Trophoblast cell (in vitro differentiated cells and primary cell): Measurements from ENCODE around the gene SDHA.

Experiments used
- DNase-seq, 2 donors: peaks; one replicate each; pipeline ENCODE4 v3.0.0-alpha.2; 2016
- H2AFZ ChIP-seq: 2 replicates; pipeline ENCODE4 v1.6.1; 2013; ENCODE audit warnings: low read length, moderate library complexity, mild to moderate bottlenecking; ENCODE audit not compliant: insufficient read depth, poor library complexity
- H2AK5ac ChIP-seq: 2 replicates; pipeline ENCODE4 v1.6.1; 2013; ENCODE audit warnings: mild to moderate bottlenecking, low read length
- H2BK120ac ChIP-seq: 2 replicates; pipeline ENCODE4 v1.6.1; 2013; ENCODE audit warnings: low read length, mild to moderate bottlenecking, moderate library complexity; ENCODE audit not compliant: insufficient read depth, poor library complexity
- H2BK12ac ChIP-seq: 2 replicates; pipeline ENCODE4 v1.6.1; 2013; ENCODE audit warnings: mild to moderate bottlenecking, low read length, moderate library complexity
- H2BK5ac ChIP-seq: 2 replicates; pipeline ENCODE4 v1.6.1; 2013; ENCODE audit warnings: low read length, low read depth, moderate library complexity, mild to moderate bottlenecking; ENCODE audit not compliant: poor library complexity
- H3K14ac ChIP-seq: 2 replicates; pipeline ENCODE4 v1.6.1; 2013; ENCODE audit warnings: mild to moderate bottlenecking, low read length
- H3K18ac ChIP-seq: 2 replicates; pipeline ENCODE4 v1.6.1; 2013; ENCODE audit warnings: mild to moderate bottlenecking, low read length
- H3K23ac ChIP-seq: 2 replicates; pipeline ENCODE4 v1.6.1; 2013; ENCODE audit warnings: low read length
- H3K27ac ChIP-seq: 2 replicates; pipeline ENCODE4 v1.5.1; 2013; ENCODE audit warnings: low read depth, mild to moderate bottlenecking, inconsistent platforms, low read length, moderate library complexity
- H3K27me3 ChIP-seq: 2 replicates; pipeline ENCODE4 v1.6.1; 2013; ENCODE audit warnings: inconsistent platforms, mild to moderate bottlenecking, low read length, moderate library complexity; ENCODE audit not compliant: insufficient read depth
- H3K36me3 ChIP-seq, 2 experiments: 1 replicate in 1 of 2; 2 replicates in 1 of 2; pipeline ENCODE4 v1.6.1; 2013; ENCODE audit warnings: low read length in 2 of 2, mild to moderate bottlenecking in 2 of 2, moderate library complexity in 1 of 2; ENCODE audit not compliant: insufficient read depth in 2 of 2, control insufficient read depth in 1 of 2
- H3K4ac ChIP-seq: 2 replicates; pipeline ENCODE4 v1.6.1; 2013; ENCODE audit warnings: low read depth, mild to moderate bottlenecking, low read length, moderate library complexity
- H3K4me1 ChIP-seq, 2 experiments: 1 replicate in 1 of 2; 2 replicates in 1 of 2; pipeline ENCODE4 v1.6.1; 2013; ENCODE audit warnings: low read length in 2 of 2, mild to moderate bottlenecking in 2 of 2, moderate library complexity in 1 of 2; ENCODE audit not compliant: insufficient read depth in 2 of 2, control insufficient read depth in 1 of 2
- H3K4me2 ChIP-seq: 2 replicates; pipeline ENCODE4 v1.6.1; 2013; ENCODE audit warnings: inconsistent platforms, mild to moderate bottlenecking, low read length, moderate library complexity
- H3K4me3 ChIP-seq: 2 replicates; pipeline ENCODE4 v1.5.1; 2013; ENCODE audit warnings: mild to moderate bottlenecking, low read depth, low read length, inconsistent platforms
- H3K79me1 ChIP-seq: one replicate; pipeline ENCODE4 v1.6.1; 2013; ENCODE audit warnings: low read length
- H3K79me2 ChIP-seq: 2 replicates; pipeline ENCODE4 v1.6.1; 2013; ENCODE audit warnings: low read length, mild to moderate bottlenecking; ENCODE audit not compliant: control insufficient read depth, insufficient read depth, poor library complexity
- H3K9ac ChIP-seq: 2 replicates; pipeline ENCODE4 v1.6.1; 2013; ENCODE audit warnings: mild to moderate bottlenecking, low read length
- H3K9me3 ChIP-seq: 2 replicates; pipeline ENCODE4 v1.6.1; 2013; ENCODE audit warnings: low read depth, mild to moderate bottlenecking, control low read depth, inconsistent platforms, low read length; ENCODE audit not compliant: insufficient read depth
- H4K12ac ChIP-seq: 2 replicates; pipeline ENCODE4 v1.6.1; 2013; ENCODE audit warnings: low read depth, mild to moderate bottlenecking, low read length, moderate library complexity
- H4K8ac ChIP-seq: 2 replicates; pipeline ENCODE4 v1.6.1; 2013; ENCODE audit warnings: low read depth, mild to moderate bottlenecking, low read length, moderate library complexity
- H4K91ac ChIP-seq: one replicate; pipeline ENCODE4 v1.6.1; 2013; ENCODE audit warnings: low read depth, mild to moderate bottlenecking, low read length, moderate library complexity
- WGBS: extraction: QIAGEN DNeasy Blood & Tissue Kit; methylation state at CpG from one replicate; pipeline ENCODE4 v1.1.7; 2013; ENCODE audit warnings: missing lambda C conversion rate; ENCODE audit not compliant: insufficient read length, insufficient coverage; ENCODE audit errors: extremely low coverage; 5-methylcytosine and 5-hydroxymethylcytosine counted together

Gene SDHA

GRCh38 chr5:179401-179800 lies 38.7 kb upstream of the SDHA start:
- Histone ChIP-seq H2BK120ac (no peak overlapping the region), H4K8ac (no peak overlapping the region), H3K9ac (no peak overlapping the region), H3K4ac (no peak overlapping the region), H2AFZ (no peak overlapping the region), H3K36me3 (peaks cover 41 to 43% of the 10 kb centered on the region in 2 experiments), H2AK5ac (no peak overlapping the region), H3K14ac (no peak overlapping the region), H3K23ac (no peak overlapping the region), H3K79me2 (no peaks in the 10 kb centered on the region), H3K27me3 (no peaks in the 10 kb centered on the region), H3K18ac (no peak overlapping the region), H3K4me1 (peaks cover 23 to 27% of the 10 kb centered on the region in 2 experiments), H3K79me1 (peaks cover 3% of the 10 kb centered on the region), H4K91ac (no peak overlapping the region), H4K12ac (no peak overlapping the region), H3K9me3 (no peaks in the 10 kb centered on the region), H3K4me2 (no peak overlapping the region), H2BK12ac (no peak overlapping the region), H2BK5ac (no peak overlapping the region), H3K4me3 (no peak overlapping the region), H3K27ac (no peak overlapping the region)
- no peak for DNase-seq
- no CpG with 5 or more reads among the region's 9 CpGs for WGBS

DNA sequence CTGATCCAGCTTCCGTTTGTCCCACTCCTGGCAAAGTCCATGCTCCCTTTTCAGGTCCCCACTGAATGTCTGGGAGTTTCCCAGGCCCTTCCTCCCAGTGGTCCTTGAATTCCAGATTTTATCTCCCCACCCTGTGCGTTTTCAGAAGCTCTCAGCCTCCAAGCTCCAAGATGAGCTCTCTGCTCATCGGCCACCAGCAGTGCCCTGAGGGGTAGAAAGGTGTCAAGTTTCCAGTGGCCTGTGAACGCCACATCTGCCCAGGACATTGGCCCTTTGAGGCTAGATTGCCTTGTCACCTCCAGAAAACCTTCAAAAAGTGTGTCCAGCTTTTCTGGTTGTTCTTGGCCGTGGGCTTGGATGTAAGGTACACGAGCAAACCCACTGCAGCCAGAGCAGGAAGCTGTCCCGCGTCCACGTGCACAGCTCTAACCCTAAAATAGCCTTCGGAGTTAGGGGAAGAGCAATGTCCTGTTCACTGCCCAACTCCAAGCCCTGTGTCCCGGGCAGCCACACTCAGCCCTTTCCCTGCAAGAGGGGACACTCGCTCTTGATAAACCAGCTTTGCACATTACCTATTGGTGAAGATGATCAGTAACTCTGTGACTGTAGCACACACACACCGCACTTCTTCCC lies 37.7 kb upstream of the SDHA start:
- H2BK5ac ChIP-seq: no peak overlapping the region
- H3K4me2 ChIP-seq: peak overlapping the region; percentile 16
- DNase-seq: peak; percentile 39 to 63
- H2AFZ ChIP-seq: no peak overlapping the region
- no peaks in the 10 kb centered on the region for H3K9me3 ChIP-seq
- H4K8ac ChIP-seq: no peak overlapping the region
- no peak overlapping the region for H2BK12ac ChIP-seq
- H3K23ac ChIP-seq: no peak overlapping the region
- peaks cover 21 to 23% of the 10 kb centered on the region in 2 experiments for H3K4me1 ChIP-seq
- H3K18ac ChIP-seq: no peak overlapping the region
- H4K91ac ChIP-seq: no peak overlapping the region
- no peaks in the 10 kb centered on the region for H3K79me1 ChIP-seq
- H3K27ac ChIP-seq: no peak overlapping the region
- no peak overlapping the region for H2AK5ac ChIP-seq
- H3K36me3 ChIP-seq: peaks cover 32 to 38% of the 10 kb centered on the region in 2 experiments
- no peak overlapping the region for H3K14ac ChIP-seq
- H3K27me3 ChIP-seq: no peaks in the 10 kb centered on the region
- no CpG with 5 or more reads among the region's 13 CpGs for WGBS
- H3K9ac ChIP-seq: no peak overlapping the region
- H3K4ac ChIP-seq: no peak overlapping the region
- no peak overlapping the region for H4K12ac ChIP-seq
- H3K4me3 ChIP-seq: no peak overlapping the region
- H2BK120ac ChIP-seq: no peak overlapping the region
- H3K79me2 ChIP-seq: no peaks in the 10 kb centered on the region

GRCh38 chr5:181160-181559 lies 37.0 kb upstream of the SDHA start:
- Histone ChIP-seq H2BK5ac (no peak overlapping the region), H3K79me1 (peaks cover 3% of the 10 kb centered on the region), H3K9ac (no peak overlapping the region), H3K36me3 (peaks cover 35 to 40% of the 10 kb centered on the region in 2 experiments), H4K8ac (no peak overlapping the region), H3K23ac (no peak overlapping the region), H3K18ac (no peak overlapping the region), H2AK5ac (no peak overlapping the region), H3K14ac (no peak overlapping the region), H3K9me3 (no peaks in the 10 kb centered on the region), H3K4ac (no peak overlapping the region), H3K4me1 (peaks cover 24 to 26% of the 10 kb centered on the region in 2 experiments), H3K4me2 (no peak overlapping the region), H4K91ac (no peak overlapping the region), H3K27ac (no peak overlapping the region), H3K79me2 (no peaks in the 10 kb centered on the region), H3K4me3 (no peak overlapping the region), H4K12ac (no peak overlapping the region), H2BK120ac (no peak overlapping the region), H2AFZ (no peak overlapping the region), H2BK12ac (no peak overlapping the region), H3K27me3 (no peaks in the 10 kb centered on the region)
- no CpG with 5 or more reads among the region's 9 CpGs for WGBS
- no peak for DNase-seq

- H3K79me2 ChIP-seq: no peaks in the 10 kb centered on the region
- no peaks in the 10 kb centered on the region for H3K9me3 ChIP-seq
- no peak overlapping the region for H3K4me2 ChIP-seq
- H4K91ac ChIP-seq: no peak overlapping the region
- H3K27ac ChIP-seq: no peak overlapping the region
- no peak overlapping the region for H2AFZ ChIP-seq
- no peak overlapping the region for H2AK5ac ChIP-seq
- H3K79me1 ChIP-seq: peaks cover 3% of the 10 kb centered on the region
- no peak overlapping the region for H4K12ac ChIP-seq
- no peak overlapping the region for H2BK120ac ChIP-seq
- no peak overlapping the region for H3K9ac ChIP-seq
- H3K27me3 ChIP-seq: no peaks in the 10 kb centered on the region
- H3K23ac ChIP-seq: no peak overlapping the region
- H3K18ac ChIP-seq: no peak overlapping the region
- H2BK12ac ChIP-seq: no peak overlapping the region
- DNase-seq: no peak
- H3K4ac ChIP-seq: no peak overlapping the region
- H3K4me1 ChIP-seq: peaks cover 22% of the 10 kb centered on the region in 2 experiments
- no peak overlapping the region for H2BK5ac ChIP-seq
- H4K8ac ChIP-seq: no peak overlapping the region
- no CpG with 5 or more reads among the region's 22 CpGs for WGBS
- peaks cover 38 to 44% of the 10 kb centered on the region in 2 experiments for H3K36me3 ChIP-seq
- no peak overlapping the region for H3K4me3 ChIP-seq
- no peak overlapping the region for H3K14ac ChIP-seq
Measured at GRCh38 chr5:181566-181965, 36.6 kb upstream of the SDHA start.
